GM19023 (cell line): Measurements from ENCODE around the gene GNPTAB.
"Not testable (repeated sequence)": the region's sequence is repeated elsewhere in the genome, so short reads cannot be mapped to it uniquely, and the experiment has no call there.

Source experiments
- ATAC-seq: cut with Tn5 transposase; IDR thresholded peaks from one replicate; pipeline ENCODE4 v1.9.1; 2021; ENCODE audit warnings: mild to moderate bottlenecking, moderate library complexity; ENCODE audit not compliant: unreplicated experiment

GNPTAB gene

DNA sequence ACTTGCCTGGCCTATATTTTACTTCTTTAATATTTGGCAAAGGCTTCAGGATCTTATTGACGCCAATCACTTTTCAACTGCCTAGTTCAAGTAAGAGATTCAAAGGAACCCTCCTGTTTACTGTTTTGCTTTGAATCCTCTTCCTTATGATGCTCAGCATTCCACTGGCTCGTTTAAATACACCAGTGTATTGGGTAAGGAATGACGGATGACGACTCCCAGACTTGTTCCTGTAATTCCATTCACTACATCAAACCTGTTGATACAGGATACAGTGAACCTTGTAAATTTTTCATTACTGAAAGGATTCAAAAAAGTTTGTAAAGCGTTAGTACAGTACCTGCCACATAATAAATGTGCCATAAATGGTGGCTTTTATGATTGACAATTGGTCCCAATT lies 89.8 kb downstream of the GNPTAB start:
- no peak for ATAC-seq

DNA sequence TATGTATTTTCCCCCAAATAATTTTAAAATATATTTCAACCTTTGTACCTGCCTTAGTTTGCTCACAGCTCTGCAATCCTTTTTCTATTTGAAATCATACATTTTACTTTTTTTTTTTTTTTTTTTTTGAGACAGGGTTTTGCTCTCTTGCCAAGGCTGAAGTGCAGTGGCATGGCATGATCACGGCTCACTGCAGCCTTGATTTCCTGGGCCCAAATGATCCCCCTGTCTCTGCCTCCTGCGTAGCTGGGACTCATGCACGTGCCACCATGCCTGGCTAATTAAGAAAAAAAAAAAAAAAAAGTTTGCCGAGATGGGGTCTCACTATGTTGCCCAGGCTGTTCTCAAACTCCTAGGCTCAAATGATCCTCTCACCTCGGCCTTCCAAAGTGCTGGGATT lies 90.2 kb downstream of the GNPTAB start:
- ATAC-seq, result no peak

DNA sequence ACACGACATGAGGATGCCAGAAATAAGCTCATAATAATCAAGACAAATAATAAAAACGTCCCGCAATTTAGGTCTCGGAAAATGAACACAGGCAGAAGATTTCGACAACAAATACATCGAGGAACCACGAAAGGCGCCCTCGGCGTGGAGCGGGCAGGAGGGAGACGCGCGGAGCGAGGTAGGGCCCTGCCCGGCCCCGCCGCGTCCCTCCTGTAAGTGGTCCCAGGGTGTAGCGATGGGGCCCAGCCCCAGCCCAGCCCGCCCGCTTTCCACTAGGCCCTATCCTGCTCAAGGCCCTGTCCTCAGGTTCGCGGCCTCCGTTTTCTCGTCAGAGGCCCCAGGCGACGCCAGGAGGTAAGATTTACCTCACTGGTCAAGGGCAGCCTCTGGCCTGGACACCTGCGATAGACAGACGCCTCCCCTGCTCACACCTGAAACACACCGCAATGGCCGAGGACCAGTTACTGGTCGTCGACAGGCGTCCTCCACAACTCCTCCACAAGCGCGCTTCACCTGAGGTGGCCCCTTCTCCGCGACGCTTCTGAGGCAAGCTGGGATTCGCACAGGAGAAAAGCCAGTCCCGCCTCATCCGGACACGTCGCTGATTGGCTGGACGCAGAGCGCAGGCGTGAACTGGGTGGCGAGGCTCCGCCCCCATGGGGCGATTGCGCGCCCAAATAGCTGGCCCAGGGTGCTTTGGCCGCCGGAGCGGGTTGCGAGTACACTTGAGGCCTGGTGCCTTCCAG lies 91.7 kb downstream of the GNPTAB start, which contains the start of gene SYCP3:
TSS of gene SYCP3 (minus strand) at position 543 of the 746 bp plus-strand sequence. CDS start 1,527 bp downstream, outside the sequence.
- no peak for ATAC-seq

DNA sequence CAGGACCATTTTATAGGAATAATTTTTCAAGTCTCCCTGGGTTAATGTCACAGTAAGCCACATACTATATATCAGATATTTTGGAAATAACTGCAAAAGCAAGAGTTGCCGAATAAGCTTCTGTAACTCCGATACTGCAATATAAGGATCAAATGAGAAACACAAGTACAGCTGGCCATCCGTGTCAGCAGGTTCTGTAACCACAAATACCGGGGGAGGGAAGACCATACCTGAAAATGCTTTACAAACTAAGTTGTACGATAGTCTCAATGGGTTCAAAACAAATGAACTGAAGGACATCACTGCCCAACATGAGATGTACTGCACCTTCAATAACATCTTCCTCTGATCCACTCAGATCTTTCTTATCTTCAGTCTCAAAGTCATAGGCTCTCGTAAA lies 93.3 kb downstream of the GNPTAB start:
- no peak for ATAC-seq

DNA sequence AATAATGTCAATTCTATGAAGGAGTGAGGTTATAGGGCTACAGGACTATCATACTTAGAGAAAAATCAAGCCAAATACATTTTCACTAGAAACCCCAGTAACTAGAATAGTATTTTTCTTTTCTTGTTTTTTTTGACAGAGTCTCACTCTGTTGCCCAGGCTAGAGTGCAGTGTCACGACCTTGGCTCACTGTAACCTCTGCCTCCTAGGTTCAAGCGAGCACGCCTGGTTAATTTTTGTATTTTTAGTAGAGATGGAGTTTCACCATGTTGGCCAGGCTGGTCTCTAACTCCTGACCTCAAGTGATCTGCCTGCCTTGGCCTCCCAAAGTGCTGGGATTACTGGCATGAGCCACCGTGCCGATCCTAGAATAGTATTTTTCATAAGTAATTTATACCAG lies 96.3 kb downstream of the GNPTAB start:
- ATAC-seq, result not testable (repeated sequence)

DNA sequence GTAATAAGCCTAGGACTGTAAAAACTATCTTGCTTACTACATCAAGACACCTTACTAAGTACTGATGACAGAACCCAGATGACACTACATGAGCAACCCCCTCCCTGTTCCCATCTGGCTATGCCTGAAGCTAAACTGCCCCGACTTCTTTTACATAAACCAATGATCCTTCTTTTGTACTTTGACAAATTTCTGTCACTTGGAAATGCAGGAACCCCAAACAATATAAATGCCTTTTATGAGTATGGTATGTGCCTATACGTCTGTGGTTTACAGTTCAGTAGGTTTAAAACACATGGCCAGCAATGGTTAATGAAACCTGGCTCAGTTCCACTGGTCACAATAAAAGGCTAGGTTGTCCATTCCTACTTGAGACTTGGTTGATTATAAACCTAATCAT lies 97.6 kb downstream of the GNPTAB start:
- ATAC-seq, result no peak

DNA sequence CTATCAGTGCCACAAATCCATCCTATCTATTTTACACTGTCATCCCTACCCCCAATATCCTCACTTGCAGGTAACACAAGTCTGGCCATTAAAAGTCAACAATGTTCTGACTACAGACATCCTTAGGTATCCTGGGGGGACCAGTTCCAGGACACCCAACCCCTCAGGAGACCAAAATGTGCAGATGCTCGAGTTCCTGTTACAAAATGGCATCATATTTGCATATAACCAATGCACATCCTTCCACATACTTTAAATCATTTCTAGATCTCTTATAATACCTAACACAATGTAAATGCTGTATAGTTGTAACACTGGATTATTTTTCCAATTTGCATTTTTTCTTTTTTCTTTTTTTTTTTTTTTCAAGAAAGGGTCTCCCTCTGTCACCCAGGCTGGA lies 98.4 kb downstream of the GNPTAB start:
- no peak for ATAC-seq

DNA sequence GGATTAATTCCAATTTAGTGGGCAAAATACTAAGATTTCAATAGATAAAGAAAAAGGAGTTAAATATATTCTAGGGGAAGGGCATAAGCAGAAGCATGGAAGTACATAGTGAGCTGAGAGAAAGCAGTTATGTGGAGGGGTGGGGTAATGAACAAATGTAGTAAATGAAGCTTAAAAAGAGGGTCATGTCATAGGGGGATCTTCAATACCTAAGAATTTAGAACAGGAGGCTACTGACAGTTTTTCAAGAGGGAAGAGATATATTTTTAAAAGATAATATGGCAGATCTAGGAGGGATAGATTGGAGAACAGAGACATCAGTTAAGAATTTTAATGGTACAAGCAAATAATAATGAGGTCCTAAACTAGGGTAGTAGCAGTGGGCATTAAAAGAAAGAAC lies 100.9 kb downstream of the GNPTAB start:
- no peak for ATAC-seq

DNA sequence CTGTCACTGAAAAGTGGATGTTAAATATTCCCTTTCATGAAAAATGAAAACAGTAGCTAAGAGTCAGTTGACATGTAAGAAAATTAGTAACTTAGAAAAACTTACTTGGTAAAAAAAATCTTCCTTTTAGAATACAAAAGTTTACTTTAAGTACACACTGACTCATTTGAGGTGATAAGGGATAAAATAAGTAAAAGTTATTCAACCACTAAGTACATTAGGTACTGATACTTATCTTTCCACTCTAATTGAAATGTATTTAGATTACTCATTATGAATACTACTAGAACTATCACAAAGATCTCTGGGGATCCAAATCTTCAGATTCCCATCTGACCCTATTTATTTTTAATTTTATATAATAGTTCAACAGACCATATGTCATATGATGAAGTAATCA lies 103.7 kb downstream of the GNPTAB start:
- no peak for ATAC-seq

DNA sequence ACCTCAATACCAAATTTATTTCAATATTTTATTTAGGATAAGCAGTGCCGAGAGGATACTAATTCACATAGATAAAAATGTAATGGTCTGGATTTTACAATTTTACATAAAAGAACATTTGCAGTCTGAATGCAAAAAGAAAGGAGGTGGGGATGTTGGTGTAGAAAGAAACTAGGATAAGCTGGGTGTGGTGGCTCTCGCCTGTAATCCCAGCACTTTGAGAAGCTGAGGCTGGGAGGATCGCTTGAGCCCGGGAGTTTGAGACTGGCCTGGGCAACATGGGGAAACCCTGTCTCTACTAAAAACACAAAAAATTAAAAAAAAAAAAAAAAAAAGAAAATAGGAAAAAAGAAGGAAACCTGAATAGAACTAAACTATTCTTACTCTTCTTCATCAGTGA lies 108.4 kb downstream of the GNPTAB start:
- ATAC-seq, result no peak

DNA sequence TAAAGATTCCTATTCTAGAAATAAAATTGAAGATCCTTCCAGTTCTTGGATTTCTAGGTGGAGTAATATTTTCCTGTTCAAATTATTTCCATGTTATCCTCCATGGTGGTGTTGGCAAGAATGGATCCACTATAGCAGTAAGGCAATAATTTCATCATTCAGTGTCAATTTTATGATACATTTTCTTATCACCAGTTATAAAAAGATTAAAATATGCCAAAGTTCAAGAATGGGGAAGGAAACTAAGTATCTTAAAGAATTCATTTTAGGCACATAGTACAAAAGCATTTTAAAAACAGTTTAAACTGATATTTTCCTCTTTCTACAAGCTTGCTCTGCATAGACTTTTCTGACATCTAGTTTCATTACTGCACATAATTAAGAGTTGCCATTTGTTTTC lies 110.6 kb downstream of the GNPTAB start:
- ATAC-seq, result no peak

DNA sequence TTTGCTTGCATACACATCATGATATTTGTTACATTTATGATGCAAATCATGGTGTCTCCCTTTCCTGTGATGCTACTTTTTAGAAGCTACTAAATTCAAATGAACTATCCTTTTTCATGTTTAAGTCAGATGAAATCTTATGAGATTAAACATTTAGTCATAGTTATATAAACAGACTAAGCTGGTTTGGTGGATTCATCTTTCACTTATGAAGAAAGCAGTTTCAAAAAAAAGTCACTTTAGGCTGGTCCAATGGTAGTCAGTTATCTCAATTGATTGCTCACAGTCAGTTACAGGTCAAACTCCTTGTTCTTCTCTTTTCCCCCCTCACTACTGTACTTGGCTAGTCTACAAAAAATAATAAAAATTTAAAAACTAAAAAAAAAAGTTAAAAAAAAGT lies 111.2 kb downstream of the GNPTAB start:
- no peak for ATAC-seq

DNA sequence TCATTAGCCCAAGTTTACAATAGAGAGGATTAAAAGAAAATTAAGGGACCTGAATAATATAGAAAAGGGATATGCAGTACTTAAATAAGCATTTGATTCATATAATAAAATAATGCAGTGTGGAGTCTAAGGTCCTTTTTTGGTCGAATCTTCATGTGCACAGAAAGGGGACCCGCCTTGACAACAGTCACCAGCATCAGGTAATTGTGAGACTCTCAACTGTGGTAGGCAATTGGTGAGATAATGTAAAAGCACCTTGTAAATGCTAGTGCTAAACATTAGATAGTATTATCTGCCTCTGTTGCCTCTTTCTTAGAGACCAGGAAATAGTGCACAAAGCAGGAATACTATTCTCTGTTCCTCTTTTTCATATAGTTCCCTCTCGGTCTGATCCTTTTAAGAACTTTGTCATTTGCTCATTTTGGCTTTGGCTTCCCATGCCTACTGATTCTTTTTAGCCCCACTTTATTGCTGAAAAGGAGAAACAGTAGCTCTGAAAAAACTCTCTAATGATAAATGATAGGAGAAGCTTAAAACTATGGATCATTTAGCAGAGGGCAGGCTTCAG lies 115.8 kb downstream of the GNPTAB start:
- no peak for ATAC-seq

DNA sequence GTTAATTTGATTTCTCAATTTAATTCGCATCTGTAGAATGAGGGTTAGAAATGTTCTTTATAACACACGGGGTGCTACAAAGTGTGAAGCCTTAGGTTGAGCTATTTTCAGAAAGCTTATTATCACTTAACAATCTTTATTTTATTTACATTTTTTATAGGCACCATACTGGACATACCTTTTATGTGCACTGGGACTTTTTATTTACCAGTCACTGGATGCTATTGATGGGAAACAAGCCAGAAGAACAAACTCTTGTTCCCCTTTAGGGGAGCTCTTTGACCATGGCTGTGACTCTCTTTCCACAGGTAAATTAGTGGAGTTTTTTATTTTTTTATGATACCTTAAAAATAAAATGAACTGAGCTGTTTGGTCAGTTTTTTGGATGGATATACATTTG lies 116.8 kb downstream of the GNPTAB start:
- ATAC-seq, result no peak

DNA sequence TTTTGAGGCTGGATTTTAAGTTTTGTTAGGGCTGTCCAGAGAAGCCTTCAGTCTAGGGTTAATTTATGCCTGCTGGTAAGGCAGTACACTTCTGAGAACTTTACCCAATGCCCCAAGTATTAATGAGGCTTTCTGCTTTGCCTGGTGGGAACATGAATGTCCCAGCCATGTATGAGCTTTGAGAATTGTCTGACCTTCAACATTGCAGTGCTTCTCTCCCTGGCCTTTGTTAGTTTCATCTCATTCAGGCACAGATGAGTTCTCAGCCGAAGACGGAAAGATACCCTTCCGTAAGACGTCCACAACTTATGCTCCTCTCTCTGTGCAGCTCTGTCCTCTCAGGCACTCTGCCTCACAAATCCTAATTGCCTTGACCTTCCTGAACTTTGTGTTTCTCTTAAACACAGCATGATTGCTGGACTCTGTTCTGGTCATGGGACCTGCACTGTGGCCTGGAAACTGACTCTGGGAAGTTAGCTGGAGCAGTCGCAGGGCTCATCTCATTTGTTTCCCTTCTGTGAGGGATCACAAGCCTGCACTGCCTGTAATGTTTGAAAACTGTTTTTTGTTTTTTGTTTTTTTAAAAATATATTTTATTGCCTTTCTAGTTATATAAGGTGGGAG lies 117.6 kb downstream of the GNPTAB start:
- ATAC-seq, result no peak

DNA sequence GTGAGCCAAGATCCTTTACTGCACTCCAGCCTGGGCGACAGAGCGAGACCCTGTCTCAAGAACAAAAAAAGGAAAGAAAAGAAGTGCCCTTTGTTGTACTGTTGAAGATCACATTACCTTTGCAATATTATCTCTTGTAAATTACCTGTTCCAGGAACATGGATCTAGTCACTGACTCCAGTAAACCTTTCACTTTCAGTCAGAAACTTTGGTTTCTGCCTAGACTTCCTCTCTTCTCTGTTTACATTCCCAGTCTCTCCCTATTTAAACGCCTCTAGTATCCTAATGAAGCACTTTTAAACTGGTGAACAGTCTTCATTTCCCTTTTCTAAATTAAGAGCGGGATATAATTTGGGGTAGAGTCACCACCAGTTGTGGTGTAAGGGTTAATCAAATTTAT lies 120.5 kb downstream of the GNPTAB start:
- ATAC-seq, result no peak

DNA sequence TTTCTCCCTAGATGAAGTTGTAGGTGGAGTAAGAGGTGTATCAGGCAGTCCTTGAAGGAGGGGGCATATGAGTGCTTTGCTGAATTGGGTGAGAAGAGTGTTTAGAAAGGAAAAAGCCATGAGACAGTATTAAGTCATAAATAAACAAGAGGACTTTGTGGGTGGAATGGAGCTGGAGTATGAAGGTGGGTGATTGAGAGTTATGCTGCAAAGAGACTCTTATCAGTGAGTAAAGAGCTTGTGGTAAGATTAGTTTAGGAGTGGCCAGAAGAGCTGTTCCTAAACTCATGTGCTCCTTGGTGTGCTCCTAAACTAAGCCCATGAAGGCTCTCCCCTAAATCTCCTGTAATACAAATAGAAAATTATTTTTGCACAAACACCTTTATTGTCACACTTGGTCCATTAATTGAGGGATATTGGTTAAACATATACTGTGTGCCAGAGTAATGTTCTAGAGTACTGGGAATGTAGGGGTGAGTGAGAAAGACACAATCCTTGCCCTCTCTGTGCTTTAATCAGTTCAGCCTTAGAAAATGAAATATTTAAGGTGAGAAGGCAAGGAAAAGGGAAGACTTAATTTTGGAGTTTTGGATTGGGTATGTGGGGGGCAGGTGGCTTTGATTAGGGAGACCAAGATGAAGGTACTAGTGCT lies 123.5 kb downstream of the GNPTAB start:
- no peak for ATAC-seq

DNA sequence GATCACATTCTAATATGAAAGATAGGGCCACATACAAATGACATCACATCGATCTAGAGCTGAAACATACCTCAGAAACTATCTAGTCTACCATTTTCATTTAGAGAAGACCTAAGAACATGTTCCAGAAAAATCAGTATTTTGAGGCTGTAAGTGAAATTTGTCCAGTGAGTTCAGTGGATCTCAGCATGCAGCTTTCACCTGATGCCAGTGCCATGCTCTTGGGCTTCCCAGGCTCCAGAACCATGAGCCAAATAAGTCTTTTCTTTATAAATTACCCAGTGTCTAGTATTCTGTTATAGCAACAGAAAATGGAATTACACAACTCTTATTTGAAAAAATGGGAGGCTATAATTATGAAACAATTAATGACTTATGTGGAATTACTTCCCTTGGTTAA lies 124.4 kb downstream of the GNPTAB start:
- ATAC-seq, result no peak

DNA sequence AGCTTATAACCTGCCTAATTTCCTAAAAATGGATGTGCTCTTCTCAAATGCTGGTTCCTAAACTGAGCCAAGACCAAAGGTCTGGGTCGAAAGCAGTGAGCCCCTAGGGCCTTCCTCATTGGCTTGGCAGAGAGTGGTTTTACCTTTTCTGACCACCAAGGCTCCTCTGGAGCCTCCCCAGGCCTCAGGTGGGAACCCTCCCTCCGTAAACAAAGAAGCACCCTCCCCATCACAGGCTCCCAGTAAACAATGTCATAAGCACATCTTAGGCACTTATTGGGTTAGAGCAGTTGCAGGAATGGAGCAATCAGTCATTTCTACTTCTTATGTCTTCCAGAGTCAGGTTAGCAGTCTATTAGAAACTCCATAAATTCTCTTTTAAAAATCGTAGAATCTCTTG lies 127.3 kb downstream of the GNPTAB start:
- ATAC-seq, result no peak

DNA sequence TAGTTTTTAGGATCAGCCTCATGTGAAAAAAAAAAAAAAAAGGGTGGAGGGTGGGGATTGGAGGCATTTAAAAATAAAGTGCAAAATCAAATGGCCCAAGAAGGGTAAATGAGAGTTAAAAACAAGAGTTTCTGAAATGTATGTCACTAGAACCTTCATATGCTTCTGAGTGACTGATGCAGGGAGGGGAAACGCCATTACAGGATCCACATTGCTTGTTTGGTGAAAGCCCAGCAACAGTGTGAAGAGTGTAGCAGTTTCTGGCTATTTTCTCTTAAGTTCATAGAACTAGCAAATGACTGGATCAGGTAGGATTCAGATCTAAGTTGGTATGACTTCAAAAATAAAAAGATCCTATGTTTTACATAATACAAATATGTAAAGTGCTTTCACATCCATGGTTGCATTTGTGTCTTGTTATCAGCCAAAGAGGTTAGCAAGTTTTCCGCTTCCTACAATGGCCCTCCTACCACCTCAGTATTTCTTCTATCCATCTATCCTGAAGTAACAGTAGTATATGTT lies 130.4 kb downstream of the GNPTAB start:
- no peak for ATAC-seq

DNA sequence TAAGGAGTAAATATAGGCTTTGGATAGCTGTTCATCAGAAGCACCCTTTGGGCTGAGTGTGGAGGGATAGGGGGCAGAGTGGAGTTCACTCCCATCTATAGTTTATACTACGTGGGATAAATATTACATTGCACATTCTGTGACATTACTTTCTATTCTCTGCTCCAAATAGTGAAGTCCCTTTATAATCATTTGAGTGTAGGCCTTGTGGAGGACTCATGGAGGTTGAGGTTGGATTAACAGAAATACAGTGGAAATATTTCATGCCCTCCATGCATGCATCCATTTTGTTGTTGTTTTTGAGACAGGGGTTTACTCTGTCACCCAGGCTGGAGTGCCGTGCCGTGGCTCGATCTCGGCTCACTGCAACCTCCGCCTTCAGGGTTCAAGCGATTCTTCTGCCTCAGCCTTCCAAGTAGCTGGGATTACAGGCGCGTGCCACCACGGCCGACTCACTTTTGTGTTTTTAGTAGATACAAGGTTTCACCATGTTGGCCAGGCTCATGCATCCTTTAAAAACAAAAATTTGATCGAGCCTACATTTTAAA lies 131.9 kb downstream of the GNPTAB start:
- no peak for ATAC-seq
